Adipose tissue (tissue), 3 donors: ENCODE data around the gene MYH13. TPM values are rescaled to one million over a fixed set of nuclear protein-coding genes. Genes with fewer than 3 reads are reported as not detected.

Experiments
- H3K27ac ChIP-seq: one replicate; pipeline ENCODE4 v1.5.1; 2013; ENCODE audit warnings: low read depth, low read length
- WGBS, 3 donors: extraction: QIAGEN DNeasy Blood & Tissue Kit; methylation state at CpG; one replicate each; pipeline ENCODE4 v1.1.7; 2013; 5-methylcytosine and 5-hydroxymethylcytosine counted together
- polyA plus RNA-seq, 3 donors: library from polyadenylated mRNA; stranded (reverse); fragments of 200-250 nt; gene quantifications; one replicate each; pipeline ENCODE4 v1.2.3, GENCODE V29; 2013
- donor health status: healthy with polysubstance abuse.
- donor health status: Bipolar disorder and iron deficiency.
- donor health status: healthy.

Gene MYH13
- polyA plus RNA-seq, 3 donors: 0.01 TPM; not detected in 2

DNA sequence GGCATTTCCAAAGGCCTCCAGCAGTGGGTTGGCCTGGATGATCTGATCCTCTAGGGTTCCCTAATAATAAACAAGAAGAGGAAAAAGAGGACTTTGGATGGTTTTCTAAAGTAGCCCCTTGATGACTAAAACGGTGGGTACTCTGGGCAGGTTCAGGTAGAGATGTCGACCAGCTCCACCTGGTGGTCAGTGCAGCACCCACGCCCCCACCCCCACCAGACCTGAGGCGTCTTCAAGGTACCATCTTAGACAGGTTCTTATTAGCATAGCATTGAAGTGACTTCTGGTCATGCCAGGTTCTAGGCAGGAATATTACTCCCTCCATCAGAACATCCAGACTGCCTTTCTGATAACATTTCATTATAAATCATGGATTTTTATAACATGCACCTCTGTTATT lies 15.0 kb downstream of the MYH13 start:
- WGBS, 3 donors: 15 to 17% (median 17%) methylated on average over 4 of the region's 4 CpGs
- H3K27ac ChIP-seq: no peak overlapping the region

DNA sequence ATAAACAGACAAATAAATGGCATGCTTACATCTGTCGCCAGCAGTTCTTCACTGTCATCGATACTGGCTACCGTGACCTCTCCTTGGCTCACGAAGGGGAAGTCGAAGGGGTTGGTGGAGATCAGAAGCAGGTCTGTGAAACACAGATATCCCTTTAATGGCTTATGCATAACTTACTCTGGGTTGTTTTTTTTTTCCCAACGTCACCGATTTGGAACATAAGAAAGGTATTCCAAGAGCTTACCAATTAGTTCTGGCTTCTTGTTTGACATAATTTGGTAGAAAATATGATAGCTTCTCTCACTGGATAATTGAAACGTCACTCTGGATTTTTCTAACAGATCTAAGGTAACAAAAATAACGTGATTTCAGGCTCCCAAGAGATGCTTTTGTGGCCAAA lies 18.2 kb downstream of the MYH13 start:
- 65 to 73% (median 69%) methylated on average over 9 of the region's 9 CpGs for WGBS, 3 donors

DNA sequence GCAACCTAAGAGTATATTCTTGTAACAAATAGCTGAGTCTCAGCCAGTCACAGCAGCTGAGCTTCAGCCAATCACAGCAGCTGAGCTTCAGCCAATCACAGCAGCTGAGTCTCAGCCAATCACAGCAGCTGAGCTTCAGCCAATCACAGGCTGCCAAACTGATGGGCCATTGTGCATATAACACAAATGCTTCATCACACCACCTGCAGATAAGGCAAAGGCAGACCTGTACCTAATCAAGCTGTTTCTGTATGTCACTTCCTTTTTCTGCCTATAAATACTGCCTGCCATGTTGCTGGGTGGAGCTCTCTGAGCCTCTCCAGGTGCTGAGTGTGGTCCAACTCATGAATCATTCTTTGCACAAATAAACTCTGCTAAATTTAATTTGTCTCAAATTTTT lies 19.9 kb downstream of the MYH13 start:
- no peak overlapping the region for H3K27ac ChIP-seq

More for the DNA sequence above, 18.2 kb downstream of the MYH13 start:
- no peak overlapping the region for H3K27ac ChIP-seq

DNA sequence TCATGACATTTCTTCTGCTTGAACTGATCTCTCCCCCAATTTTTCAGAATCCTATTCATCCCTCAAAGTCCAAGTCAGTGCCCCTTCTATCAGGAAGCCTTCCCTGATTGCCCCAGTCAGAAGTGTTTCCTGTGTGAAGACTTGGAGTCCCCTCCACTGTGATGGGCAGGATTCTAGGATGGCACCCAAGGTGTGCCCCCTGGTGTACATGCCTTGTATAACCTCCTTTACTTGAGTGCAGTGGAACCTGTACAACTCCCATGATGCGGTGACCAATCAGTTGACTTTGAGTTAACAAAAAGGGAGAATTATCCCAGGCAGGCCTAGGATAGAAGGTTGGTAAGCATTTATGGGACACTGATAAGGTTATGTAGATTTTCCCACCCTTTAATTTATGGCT lies 23.4 kb downstream of the MYH13 start:
- H3K27ac ChIP-seq: no peak overlapping the region
- WGBS, 3 donors: 91 to 96% (median 92%) methylated on average over 1 of the region's 1 CpG

DNA sequence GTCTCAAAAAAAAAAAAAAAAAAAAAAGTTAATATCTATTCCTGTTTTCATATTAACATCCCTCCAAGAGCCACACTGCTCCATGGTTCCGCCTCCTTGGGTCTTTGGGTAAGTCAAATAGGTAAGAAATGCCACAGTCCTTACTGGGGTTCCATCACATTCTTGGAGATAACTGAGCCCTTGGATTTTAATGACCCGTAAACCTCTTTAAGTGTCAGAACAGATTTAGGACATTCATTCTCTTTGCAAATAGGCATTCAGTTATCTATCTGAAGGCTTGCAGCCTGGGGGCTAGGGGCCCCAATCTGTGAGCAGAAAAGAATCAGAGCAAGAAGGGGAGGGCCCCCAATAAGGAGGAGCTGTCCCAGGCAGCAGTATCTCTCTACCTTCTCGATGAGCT lies 28.0 kb downstream of the MYH13 start:
- WGBS, 3 donors: 85 to 95% (median 93%) methylated on average over 3 of the region's 3 CpGs
- H3K27ac ChIP-seq: no peak overlapping the region

DNA sequence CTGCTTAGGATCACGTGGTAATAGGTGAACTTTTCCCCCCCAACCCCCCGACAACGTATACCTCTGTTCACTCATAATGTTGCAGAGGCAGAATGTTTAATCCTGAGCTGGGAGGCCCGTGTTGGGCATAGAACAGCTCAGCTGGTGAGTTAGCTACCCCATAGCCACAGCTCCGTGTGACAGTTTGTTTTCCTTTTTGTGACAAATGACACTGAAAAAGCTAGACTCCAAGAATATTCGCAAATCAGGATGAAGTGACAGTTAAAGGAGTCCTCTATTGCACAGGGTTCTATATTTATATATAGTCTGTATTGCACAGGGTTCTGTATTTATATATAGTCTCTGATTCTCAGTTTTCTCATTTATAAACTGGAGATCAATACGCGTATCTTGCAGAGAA lies 33.8 kb downstream of the MYH13 start:
- H3K27ac ChIP-seq: no peak overlapping the region
- WGBS, 3 donors: 36 to 66% (median 62%) methylated on average over 8 of the region's 8 CpGs

DNA sequence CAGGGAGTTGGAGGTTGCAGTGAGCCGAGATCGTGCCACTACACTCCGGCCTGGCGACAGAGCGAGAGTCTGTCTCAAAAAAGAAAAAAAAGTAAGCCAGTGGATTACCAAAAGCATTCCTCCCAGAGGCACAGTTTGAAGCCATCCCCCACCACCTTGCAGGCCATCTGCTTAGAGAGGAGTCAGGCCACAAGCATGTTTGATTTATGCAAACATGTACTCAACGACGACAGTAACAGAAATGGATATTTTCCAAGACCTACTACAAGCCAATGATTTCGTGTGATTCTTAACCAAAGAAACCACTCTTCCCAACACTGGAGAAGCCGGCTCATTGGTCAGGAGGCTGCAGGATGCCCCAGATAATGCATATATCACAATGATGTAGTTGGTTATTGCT lies 34.8 kb downstream of the MYH13 start:
- H3K27ac ChIP-seq: no peak overlapping the region
- 69 to 80% (median 73%) methylated on average over 9 of the region's 9 CpGs for WGBS, 3 donors

DNA sequence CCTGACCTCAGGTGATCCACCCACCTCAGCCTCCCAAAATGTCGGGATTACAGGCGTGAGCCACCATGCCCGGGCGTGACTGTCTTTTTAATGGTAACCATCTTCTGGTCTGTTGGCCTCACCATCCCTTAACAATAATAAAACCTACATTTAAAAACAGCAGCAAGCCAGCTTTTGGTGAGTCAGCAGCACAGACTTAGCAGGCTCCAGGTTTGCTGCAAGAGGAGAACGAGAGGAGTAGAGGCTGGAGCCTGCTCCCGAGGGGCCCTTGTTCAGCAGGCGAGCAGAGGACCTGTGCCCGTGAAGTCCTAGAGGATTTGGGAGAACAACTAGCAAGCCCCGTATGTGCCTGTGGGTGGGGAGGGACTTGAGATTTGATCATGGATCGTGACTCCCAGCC lies 35.7 kb downstream of the MYH13 start:
- WGBS, 3 donors: 66 to 76% (median 73%) methylated on average over 10 of the region's 10 CpGs
- no peak overlapping the region for H3K27ac ChIP-seq

DNA sequence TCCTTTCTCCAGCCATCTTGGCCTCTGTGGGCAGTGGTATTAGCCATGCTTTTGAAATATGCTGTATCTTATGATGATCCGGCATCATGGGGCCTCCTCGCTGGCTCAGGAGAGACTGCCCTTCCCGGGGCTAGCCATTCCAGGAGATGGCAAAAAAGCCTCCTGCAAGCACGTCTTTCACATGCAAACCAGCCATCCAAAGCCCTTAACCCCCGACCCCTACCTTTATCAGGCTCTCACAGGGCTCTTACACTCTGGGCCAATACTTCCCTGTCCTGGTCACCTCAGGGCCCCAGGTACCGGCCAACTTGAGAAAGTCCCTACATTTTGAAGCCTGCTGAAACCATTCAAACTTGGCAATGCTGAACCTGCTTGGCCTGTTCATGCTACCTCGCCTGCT lies 36.4 kb downstream of the MYH13 start:
- WGBS, 3 donors: 72 to 83% (median 74%) methylated on average over 7 of the region's 7 CpGs
- H3K27ac ChIP-seq: no peak overlapping the region

DNA sequence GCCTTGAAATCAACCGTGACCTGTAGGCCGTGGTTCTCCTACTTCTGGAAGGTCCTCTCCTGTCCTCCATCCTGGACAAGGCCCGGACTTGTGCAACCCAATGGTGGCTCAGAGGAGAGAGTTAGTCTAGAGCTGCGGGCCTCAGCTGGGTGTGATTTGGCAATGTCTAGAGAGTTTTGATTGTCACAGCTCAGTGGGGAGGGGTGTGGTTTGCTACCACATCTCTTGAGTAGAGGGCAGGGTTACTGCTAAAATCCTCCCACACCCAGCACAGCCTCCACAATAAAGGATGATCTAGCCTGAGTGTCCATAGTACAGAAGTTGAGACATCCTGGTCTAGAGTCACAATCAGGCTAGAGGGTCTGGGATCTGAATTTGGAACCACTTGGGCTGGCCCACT lies 40.3 kb downstream of the MYH13 start:
- WGBS, 3 donors: 84 to 91% (median 89%) methylated on average over 4 of the region's 4 CpGs
- no peak overlapping the region for H3K27ac ChIP-seq

DNA sequence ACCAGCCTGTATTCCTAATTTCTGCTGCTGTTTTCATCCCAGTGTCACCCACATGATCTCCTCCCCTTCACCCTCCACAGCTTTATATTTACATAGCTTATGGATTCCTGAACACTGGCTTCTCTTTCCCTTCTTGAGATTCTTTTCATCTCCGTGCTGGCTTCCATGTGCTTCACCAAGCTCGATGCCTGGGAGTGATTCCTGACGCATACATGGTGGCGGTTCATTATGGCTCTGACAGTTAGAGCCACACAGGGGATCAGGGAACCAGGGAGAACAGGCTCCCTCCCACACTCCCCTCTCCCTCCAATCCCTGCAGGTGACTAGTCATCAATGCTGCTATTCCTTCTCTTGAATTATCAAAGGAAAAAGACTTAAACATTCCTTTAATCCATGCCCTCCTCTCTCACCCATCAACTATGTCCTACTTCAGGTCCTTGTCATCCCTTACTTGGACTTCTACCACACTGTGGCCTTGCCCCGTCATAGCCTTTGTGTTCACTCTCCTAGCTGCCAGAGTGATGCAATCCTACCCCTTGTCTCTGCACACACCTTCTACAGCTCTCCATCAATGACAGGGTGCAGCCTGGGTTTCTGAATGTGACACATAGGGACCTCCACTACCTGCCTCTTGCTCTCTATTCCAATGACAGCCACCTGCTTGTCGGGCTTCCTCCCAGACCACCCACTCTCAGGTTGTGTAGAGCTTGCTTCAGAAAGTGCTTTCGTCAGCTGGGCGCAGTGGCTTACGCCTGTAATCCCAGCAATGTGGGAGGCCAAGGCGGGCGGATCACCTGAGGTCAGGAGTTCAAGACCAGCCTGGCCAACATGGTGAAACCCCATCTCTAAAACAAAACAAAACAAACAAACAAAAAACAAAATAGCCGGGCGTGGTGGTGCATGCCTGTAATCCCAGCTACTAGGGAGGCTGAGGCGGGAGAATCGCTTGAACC lies 43.6 kb downstream of the MYH13 start:
- 73 to 86% (median 85%) methylated on average over 15 of the region's 15 CpGs for WGBS, 3 donors
- no peak overlapping the region for H3K27ac ChIP-seq

DNA sequence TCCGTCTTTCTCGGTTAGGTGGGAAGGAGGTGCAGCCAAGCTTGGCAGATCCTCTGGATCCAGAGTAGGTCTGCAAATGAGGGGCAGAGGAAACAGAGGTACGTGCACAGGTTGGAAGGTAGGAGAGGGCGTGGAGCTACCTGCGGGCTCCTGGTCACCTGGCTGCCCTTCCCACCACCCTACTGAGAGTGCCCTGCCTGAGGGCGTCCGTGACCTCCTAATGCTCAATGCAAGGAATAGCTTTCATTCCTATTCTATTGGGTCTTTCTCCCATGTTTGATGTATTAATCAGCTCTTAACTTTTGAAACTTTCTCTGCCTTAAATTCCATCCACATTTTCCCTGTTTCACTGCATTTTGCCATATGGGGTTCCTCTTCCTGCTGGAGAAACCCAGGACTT lies 44.6 kb downstream of the MYH13 start:
- H3K27ac ChIP-seq: no peak overlapping the region
- WGBS, 3 donors: 84 to 92% (median 89%) methylated on average over 7 of the region's 7 CpGs

DNA sequence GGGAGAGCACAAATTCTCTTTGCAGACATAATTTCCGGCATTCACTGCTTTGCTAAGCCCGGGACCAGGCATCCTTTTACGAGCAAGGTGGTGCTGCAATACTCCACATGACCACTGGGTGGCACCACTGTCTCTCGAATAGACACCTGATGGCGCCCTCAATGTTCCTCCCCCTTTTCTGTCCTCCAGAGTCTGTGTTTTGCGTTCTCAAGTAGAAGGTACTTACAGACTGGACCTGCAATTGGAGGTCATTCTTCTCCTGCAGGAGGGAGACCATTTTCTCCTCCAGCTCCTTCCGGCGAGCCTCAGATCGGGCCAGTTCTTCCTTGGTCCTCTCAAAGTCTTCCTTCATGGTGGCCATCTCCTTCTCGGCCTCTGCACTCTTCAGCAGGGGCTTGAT lies 45.2 kb downstream of the MYH13 start:
- 36 to 39% (median 38%) methylated on average over 10 of the region's 10 CpGs for WGBS, 3 donors
- H3K27ac ChIP-seq: no peak overlapping the region

DNA sequence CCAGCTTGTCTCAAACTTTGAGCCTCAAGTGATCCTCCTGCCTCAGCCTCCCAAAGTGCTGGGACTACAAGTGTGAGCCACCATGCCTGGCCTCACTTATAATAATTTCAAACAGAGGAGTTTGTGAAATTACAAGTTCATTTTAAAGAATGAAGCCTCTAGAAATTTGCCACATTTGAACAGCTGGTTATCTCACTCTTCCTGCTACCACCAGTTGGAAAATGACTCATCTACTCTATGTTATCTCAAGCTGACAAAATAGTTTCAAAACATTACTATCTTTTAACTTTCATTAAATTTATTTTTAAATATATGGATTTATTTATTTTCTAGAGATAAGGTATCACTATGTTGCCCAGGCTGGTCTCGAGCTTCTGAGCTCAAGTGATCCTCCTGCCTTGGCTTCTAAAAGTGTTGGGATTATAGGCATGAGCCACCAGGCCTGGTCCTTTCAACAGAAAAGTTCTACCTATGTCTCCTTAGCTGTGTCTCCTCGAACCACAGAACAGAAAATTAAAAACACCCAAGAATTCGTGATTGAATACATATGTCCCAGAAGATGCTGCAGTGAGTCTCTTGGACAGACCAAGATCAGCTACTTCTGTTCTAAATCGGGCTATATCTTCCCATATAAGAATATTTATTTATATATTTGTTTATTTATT lies 47.6 kb downstream of the MYH13 start:
- no peak overlapping the region for H3K27ac ChIP-seq
- 60 to 81% (median 80%) methylated on average over 4 of the region's 4 CpGs for WGBS, 3 donors

DNA sequence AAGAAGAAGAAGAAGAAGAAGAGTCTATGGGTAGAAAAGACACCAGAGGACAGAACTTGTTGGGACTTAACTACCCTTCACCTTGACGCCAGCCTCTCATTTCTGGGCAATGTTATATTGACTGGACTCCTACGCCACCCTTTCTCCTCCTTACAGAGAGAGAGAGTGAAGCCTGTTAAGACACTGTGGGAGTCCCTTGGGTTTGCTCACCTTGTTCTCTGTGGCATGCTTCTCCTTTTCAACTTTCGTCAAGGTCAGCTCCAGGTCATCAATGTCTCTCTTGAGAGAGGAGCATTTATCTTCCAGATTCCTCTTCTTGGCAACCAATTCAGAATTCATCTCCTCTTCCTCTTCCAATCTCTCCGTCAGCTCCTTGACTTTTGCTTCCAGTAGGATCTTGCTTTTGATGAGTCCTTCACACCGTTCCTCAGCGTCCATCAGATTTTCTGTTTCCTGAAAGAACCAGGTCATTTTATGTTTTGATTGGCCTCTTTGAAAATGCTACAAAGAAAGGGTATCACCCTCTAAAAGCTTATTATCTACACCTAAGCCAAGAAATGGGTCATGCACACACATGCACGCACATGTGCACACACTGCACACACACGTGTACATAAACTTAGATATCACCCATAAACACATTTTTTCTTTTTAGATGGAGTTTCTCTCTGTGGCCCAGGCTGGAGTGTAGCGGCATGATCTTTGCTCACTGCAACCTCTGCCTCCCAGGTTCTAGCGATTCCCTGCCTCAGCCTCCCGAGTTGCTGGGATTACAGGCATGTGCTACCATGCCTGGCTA lies 48.8 kb downstream of the MYH13 start:
- H3K27ac ChIP-seq: no peak overlapping the region
- WGBS, 3 donors: 76 to 90% (median 85%) methylated on average over 11 of the region's 11 CpGs

DNA sequence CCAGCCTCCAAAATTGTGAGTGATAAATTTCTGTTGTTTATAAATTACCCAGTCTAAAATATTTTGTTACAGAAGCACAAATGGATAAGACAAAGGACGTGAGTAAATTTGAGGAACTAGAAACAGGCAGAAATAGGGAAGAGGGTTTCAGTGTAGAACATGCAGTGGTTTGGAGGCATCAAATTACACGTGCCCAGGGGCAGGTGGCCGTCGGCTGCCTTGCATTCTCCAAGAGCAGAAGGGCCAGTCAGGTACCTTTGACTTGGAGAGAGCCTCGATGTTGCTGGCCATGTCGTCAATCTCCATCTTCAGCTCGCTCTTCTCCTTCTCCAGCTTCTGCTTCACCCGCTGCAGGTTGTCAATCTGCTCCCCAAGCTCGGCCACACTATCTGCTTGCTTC lies 54.3 kb downstream of the MYH13 start:
- no peak overlapping the region for H3K27ac ChIP-seq
- WGBS, 3 donors: 50 to 66% (median 63%) methylated on average over 9 of the region's 9 CpGs

DNA sequence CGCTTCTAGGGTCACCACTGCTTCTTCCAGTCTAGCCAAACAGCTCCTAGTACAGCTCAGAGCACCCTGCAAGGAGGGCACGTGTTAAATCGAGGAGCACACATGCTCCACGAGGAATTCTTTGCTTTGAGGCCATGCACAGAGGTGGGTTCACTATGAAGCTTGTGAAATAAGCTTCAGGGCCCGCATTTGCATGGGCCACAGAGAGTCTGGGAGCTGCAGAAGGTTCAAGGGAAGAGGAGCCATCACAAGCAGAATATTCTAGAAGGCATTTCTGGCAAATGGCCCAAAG lies 55.3 kb downstream of the MYH13 start:
- H3K27ac ChIP-seq: no peak overlapping the region
- 62 to 81% (median 70%) methylated on average over 5 of the region's 5 CpGs for WGBS, 3 donors

DNA sequence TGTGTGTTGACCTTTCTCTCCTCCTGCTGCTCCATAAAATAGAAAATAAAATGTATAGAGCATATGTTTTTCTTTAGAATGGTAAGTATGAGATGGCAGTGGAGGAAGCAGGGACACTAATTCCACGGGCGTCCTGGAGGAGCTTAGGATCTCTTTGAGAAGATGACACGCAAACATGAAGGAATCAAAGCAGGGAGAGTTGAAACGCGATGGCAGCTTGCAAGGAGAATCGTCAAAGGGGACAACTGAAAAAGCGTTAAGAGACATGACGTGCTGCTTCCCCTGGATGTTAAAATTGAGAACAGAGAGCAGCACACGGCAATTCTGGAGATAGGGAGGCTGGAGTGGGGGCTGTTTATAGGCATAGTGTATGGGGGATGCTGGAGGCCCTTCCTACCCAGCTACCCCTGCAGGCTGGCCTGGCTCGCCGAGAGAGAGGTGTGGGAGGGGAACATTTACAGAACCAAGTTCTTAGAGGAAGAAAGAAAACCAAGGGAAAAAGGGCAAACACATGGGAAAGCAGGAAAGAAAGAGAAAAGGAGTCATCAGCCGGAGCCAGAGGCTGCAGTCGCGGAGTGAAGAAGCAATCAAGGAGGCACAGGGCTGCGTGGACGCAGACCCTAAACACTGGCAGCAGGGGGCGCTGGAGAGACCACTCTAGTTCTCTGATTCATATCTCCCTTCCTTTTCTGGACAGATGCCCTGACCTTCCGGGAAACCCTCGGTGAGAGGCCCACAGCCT lies 55.8 kb downstream of the MYH13 start:
- 52 to 61% (median 60%) methylated on average over 19 of the region's 19 CpGs for WGBS, 3 donors
- H3K27ac ChIP-seq: no peak overlapping the region

DNA sequence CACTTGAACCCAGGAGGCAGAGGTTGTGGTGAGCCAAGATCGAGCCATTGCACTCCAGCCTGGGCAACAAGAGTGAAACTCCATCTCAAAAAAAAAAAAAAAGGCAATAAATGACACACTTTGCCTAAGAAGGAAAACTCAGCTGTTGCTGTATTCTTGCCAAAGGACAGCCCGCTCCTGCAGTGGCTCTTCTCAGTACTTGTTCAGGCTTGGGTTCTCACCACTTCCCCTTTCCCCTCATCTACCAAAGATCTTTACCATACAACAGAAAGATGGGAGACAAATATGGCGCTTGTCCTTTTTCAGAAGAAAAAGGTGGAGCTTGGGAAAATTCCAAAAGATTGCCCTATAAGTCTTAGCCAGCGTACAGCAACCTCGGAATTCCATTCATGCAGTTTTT lies 58.5 kb downstream of the MYH13 start:
- WGBS, 3 donors: 67 to 73% (median 69%) methylated on average over 5 of the region's 5 CpGs
- H3K27ac ChIP-seq: no peak overlapping the region
